ENCODE measurements around the gene SPTBN4.
"Not testable (repeated sequence)": the region's sequence is repeated elsewhere in the genome, so short reads cannot be mapped to it uniquely, and the experiment has no call there.

SPTBN4 gene

GRCh38 chr19:40575326-40575725, 108.5 kb downstream of the SPTBN4 start:
- no peak for DNase-seq

GRCh38 chr19:40576151-40576584, 109.4 kb downstream of the SPTBN4 start:
- DNase-seq, result no peak
- in situ Hi-C loops (cut with MboI; ENCODE audit: low pct_unique_long_range_greater_than_20kb, low sequenced_read_pairs), result no loop called here

More at GRCh38 chr19:40575326-40575725, 108.5 kb downstream of the SPTBN4 start:
- in situ Hi-C loops (cut with MboI; ENCODE audit: low pct_unique_long_range_greater_than_20kb, low sequenced_read_pairs), result no loop called here

GRCh38 chr19:40576585-40577451, 110.0 kb downstream of the SPTBN4 start, which contains the start of gene SHKBP1:
Gene SHKBP1 (plus strand): TSS chr19:40576873. CDS start chr19:40576900, 27 bp downstream.
- in situ Hi-C loops (cut with MboI; ENCODE audit: low pct_unique_long_range_greater_than_20kb, low sequenced_read_pairs), result no loop called here
- DNase-seq, result peak; percentile 96

- in situ Hi-C loops (cut with MboI; ENCODE audit: low pct_unique_long_range_greater_than_20kb, low sequenced_read_pairs), result no loop called here
- peak; percentile 74 for DNase-seq
These were observed 111.7 kb downstream of the SPTBN4 start for GRCh38 chr19:40578442-40578908.

- in situ Hi-C loops (cut with MboI; ENCODE audit: low pct_unique_long_range_greater_than_20kb, low sequenced_read_pairs), result no loop called here
- no peak for DNase-seq
These were observed 113.8 kb downstream of the SPTBN4 start for GRCh38 chr19:40580619-40581018.

- DNase-seq, result no peak
- in situ Hi-C loops (cut with MboI; ENCODE audit: low pct_unique_long_range_greater_than_20kb, low sequenced_read_pairs), result no loop called here
These were observed 114.7 kb downstream of the SPTBN4 start for GRCh38 chr19:40581531-40581930.

GRCh38 chr19:40582467-40582866, 115.7 kb downstream of the SPTBN4 start:
- no peak for DNase-seq
- in situ Hi-C loops (cut with MboI; ENCODE audit: low pct_unique_long_range_greater_than_20kb, low sequenced_read_pairs), result no loop called here

GRCh38 chr19:40583283-40583682, 116.5 kb downstream of the SPTBN4 start:
- DNase-seq, result no peak
- in situ Hi-C loops (cut with MboI; ENCODE audit: low pct_unique_long_range_greater_than_20kb, low sequenced_read_pairs), result no loop called here

GRCh38 chr19:40584007-40584406, 117.2 kb downstream of the SPTBN4 start:
- DNase-seq, result no peak
- in situ Hi-C loops (cut with MboI; ENCODE audit: low pct_unique_long_range_greater_than_20kb, low sequenced_read_pairs), result no loop called here

GRCh38 chr19:40585241-40585981, 118.6 kb downstream of the SPTBN4 start:
- no peak for DNase-seq
- in situ Hi-C loops (cut with MboI; ENCODE audit: low pct_unique_long_range_greater_than_20kb, low sequenced_read_pairs), result no loop called here

GRCh38 chr19:40585982-40586422, 119.2 kb downstream of the SPTBN4 start:
- in situ Hi-C loops (cut with MboI; ENCODE audit: low pct_unique_long_range_greater_than_20kb, low sequenced_read_pairs), result no loop called here
- no peak for DNase-seq

GRCh38 chr19:40586611-40587010, 119.8 kb downstream of the SPTBN4 start:
- in situ Hi-C loops (cut with MboI; ENCODE audit: low pct_unique_long_range_greater_than_20kb, low sequenced_read_pairs), result no loop called here
- no peak for DNase-seq

- in situ Hi-C loops (cut with MboI; ENCODE audit: low pct_unique_long_range_greater_than_20kb, low sequenced_read_pairs), result no loop called here
- no peak for DNase-seq
These were observed 121.5 kb downstream of the SPTBN4 start for GRCh38 chr19:40588110-40588854.

- in situ Hi-C loops (cut with MboI; ENCODE audit: low pct_unique_long_range_greater_than_20kb, low sequenced_read_pairs), result no loop called here
- no peak for DNase-seq
These were observed 122.2 kb downstream of the SPTBN4 start for GRCh38 chr19:40588926-40589569.

GRCh38 chr19:40589591-40590429, 123.0 kb downstream of the SPTBN4 start:
- in situ Hi-C loops (cut with MboI; ENCODE audit: low pct_unique_long_range_greater_than_20kb, low sequenced_read_pairs), result no loop called here
- DNase-seq, result no peak

GRCh38 chr19:40590464-40591265, 123.9 kb downstream of the SPTBN4 start:
- DNase-seq, result no peak

GRCh38 chr19:40591724-40592123, 124.9 kb downstream of the SPTBN4 start:
- in situ Hi-C loops (cut with MboI; ENCODE audit: low pct_unique_long_range_greater_than_20kb, low sequenced_read_pairs); DNase-seq: not testable (repeated sequence)

More at GRCh38 chr19:40590464-40591265, 123.9 kb downstream of the SPTBN4 start:
- in situ Hi-C loops (cut with MboI; ENCODE audit: low pct_unique_long_range_greater_than_20kb, low sequenced_read_pairs), result no loop called here
